SK-N-SH (cell line): ENCODE data around the gene ZBTB46. TPM values are rescaled to one million over a fixed set of nuclear protein-coding genes. Genes with fewer than 3 reads are reported as not detected.

Experiments
- CTCF ChIA-PET: fragments of 300-600, 350-600 bp; formaldehyde crosslinking; extraction: SDS; loops from one replicate; lab custom pipeline; 2021; lab: Yijun Ruan, JAX
- POLR2A ChIA-PET: fragments of 350-600 bp; sonication (Branson Sonifier 250); formaldehyde crosslinking; extraction: SDS; loops from one replicate; lab custom pipeline; 2020; ENCODE audit warnings: antibody characterized with exemption, inconsistent platforms; lab: Yijun Ruan, JAX
- DNase-seq: peaks from one replicate; pipeline ENCODE4 v3.0.0; 2012
- H2AFZ ChIP-seq: fragments of 200-600 bp; sonication (generic); 2 replicates; pipeline ENCODE4 v1.8.1; 2016; ENCODE audit warnings: antibody characterized with exemption, mild to moderate bottlenecking, low read depth
- H3F3A ChIP-seq: fragments of 200-600 bp; sonication (generic); replicated peaks from 2 replicates; pipeline ENCODE3; 2016; ENCODE audit warnings: antibody characterized with exemption, mild to moderate bottlenecking; ENCODE audit not compliant: insufficient read depth
- H3K27ac ChIP-seq, 2 experiments: fragments of 200-500 bp in 1 of 2; fragments of 200-600 bp in 1 of 2; sonication (Bioruptor generic) in 1 of 2; sonication (generic), shearing (Covaris generic) in 1 of 2; 2 replicates each; pipeline versions ENCODE4 v1.5.1 to v1.6.1; 2014 to 2016; ENCODE audit warnings: low read depth in 2 of 2, inconsistent platforms in 1 of 2, low read length in 1 of 2, mild to moderate bottlenecking in 1 of 2, mixed read lengths in 1 of 2
- H3K27me3 ChIP-seq: fragments of 200-600 bp; sonication (generic), shearing (Covaris generic); 2 replicates; pipeline ENCODE4 v1.6.1; 2016; ENCODE audit warnings: mixed run types; ENCODE audit not compliant: insufficient read depth
- H3K36me3 ChIP-seq, 2 experiments: fragments of 200-500 bp in 1 of 2; fragments of 200-600 bp in 1 of 2; sonication (Bioruptor generic) in 1 of 2; sonication (generic) in 1 of 2; replicated peaks in 1 of 2; 2 replicates each; pipeline versions ENCODE3 to v1.5.1; 2014 to 2016; ENCODE audit warnings: low read length in 1 of 2, mild to moderate bottlenecking in 1 of 2; ENCODE audit not compliant: insufficient read depth in 2 of 2, control insufficient read depth in 1 of 2
- H3K4me1 ChIP-seq, 2 experiments: fragments of 200-500 bp in 1 of 2; fragments of 200-600 bp in 1 of 2; sonication (Bioruptor generic) in 1 of 2; sonication (generic), shearing (Covaris generic) in 1 of 2; 2 replicates each; pipeline versions ENCODE4 v1.5.1 to v1.6.1; 2014 to 2016; ENCODE audit warnings: low read depth in 1 of 2, low read length in 1 of 2, mixed run types in 1 of 2; ENCODE audit not compliant: insufficient read depth in 2 of 2, control insufficient read depth in 1 of 2
- H3K4me2 ChIP-seq: fragments of 200-600 bp; sonication (generic), shearing (Covaris generic); 2 replicates; pipeline ENCODE4 v1.6.1; 2017; ENCODE audit warnings: mixed run types
- H3K4me3 ChIP-seq, 2 experiments: fragments of 200-500 bp in 1 of 2; fragments of 200-600 bp in 1 of 2; sonication (Bioruptor generic) in 1 of 2; sonication (generic), shearing (Covaris generic) in 1 of 2; 2 replicates each; pipeline versions ENCODE4 v1.5.1 to v1.8.1; 2014 to 2016; ENCODE audit warnings: low read depth in 2 of 2, inconsistent platforms in 1 of 2, low read length in 1 of 2, mild to moderate bottlenecking in 1 of 2, mixed read lengths in 1 of 2, moderate library complexity in 1 of 2
- H3K79me2 ChIP-seq: fragments of 200-600 bp; sonication (generic); 2 replicates; pipeline ENCODE4 v1.8.1; 2017; ENCODE audit warnings: mild to moderate bottlenecking; ENCODE audit not compliant: insufficient read depth
- H3K9ac ChIP-seq: fragments of 200-600 bp; sonication (generic); 2 replicates; pipeline ENCODE4 v1.6.1; 2017; ENCODE audit warnings: mixed run types
- H3K9me2 ChIP-seq: fragments of 200-600 bp; sonication (generic); 2 replicates; pipeline ENCODE4 v1.6.1; 2017; ENCODE audit warnings: mixed run types
- H3K9me3 ChIP-seq: fragments of 200-600 bp; sonication (generic); 2 replicates; pipeline ENCODE4 v1.6.1; 2017; ENCODE audit warnings: mixed run types, mild to moderate bottlenecking, moderate library complexity
- H4K20me1 ChIP-seq: fragments of 200-600 bp; sonication (generic); 2 replicates; pipeline ENCODE4 v1.6.1; 2017; ENCODE audit warnings: mild to moderate bottlenecking, mixed run types; ENCODE audit not compliant: insufficient read depth
- CHD2 ChIP-seq: fragments of 150-350 bp; IDR thresholded peaks from 2 replicates; pipeline ENCODE4 v1.6.1; 2018; ENCODE audit warnings: low read length; ENCODE audit not compliant: partially characterized antibody
- ELF1 ChIP-seq: IDR thresholded peaks from 2 replicates; pipeline ENCODE4 v1.4.0; 2012
- EP300 ChIP-seq, 2 experiments: IDR thresholded peaks; 2 replicates each; pipeline versions ENCODE4 v1.4.0 to v1.6.1; 2012; ENCODE audit warnings: borderline replicate concordance in 1 of 2, low read depth in 1 of 2, low read length in 1 of 2
- FOXJ3 ChIP-seq: sonication (generic); formaldehyde crosslinking; IDR thresholded peaks from 2 replicates; pipeline ENCODE4 v1.5.1; 2020; ENCODE audit warnings: mild to moderate bottlenecking, missing genetic modification reagents
- IRF3 ChIP-seq: fragments of 150-350 bp; IDR thresholded peaks from 2 replicates; pipeline ENCODE4 v1.6.1; 2016; ENCODE audit warnings: mild to moderate bottlenecking, low read depth, low read length
- NRF1 ChIP-seq: IDR thresholded peaks from 2 replicates; pipeline ENCODE4 v1.6.1; 2012; ENCODE audit warnings: low read depth, mild to moderate bottlenecking, low read length
- PBX3 ChIP-seq: IDR thresholded peaks from 2 replicates; pipeline ENCODE4; 2012
- RCOR1 ChIP-seq: fragments of 150-350 bp; IDR thresholded peaks from 2 replicates; pipeline ENCODE4 v1.6.1; 2017; ENCODE audit warnings: antibody characterized with exemption, low read length
- TCF12 ChIP-seq: IDR thresholded peaks from 2 replicates; pipeline ENCODE4 v1.4.0; 2012
- YY1 ChIP-seq: IDR thresholded peaks from 2 replicates; pipeline ENCODE4 v1.4.0; 2012; ENCODE audit warnings: low read depth, mild to moderate bottlenecking
- WGBS: methylation state at CpG from one replicate; pipeline ENCODE4 v1.1.6; 2017; ENCODE audit warnings: low lambda C conversion rate; 5-methylcytosine and 5-hydroxymethylcytosine counted together
- polyA plus RNA-seq, 3 experiments: library from polyadenylated mRNA; depleted of rRNA; stranded (reverse); fragments of >200 nt; gene quantifications; 2 replicates each; pipeline ENCODE4 v1.2.3, GENCODE V29; 2012

The ZBTB46 gene
- polyA plus RNA-seq, 1 of the 3 experiments (the other 2 are of a cell fraction), result 0.15 TPM

- H3K4me1 ChIP-seq, result peaks cover 0 to 5% of the 10 kb centered on the region in 2 experiments; a peak in 1 of 4 replicates
- H3K27me3 ChIP-seq, result no peaks in the 10 kb centered on the region
- no peaks in the 10 kb centered on the region for H3K36me3 ChIP-seq
- peak; percentile 70 for DNase-seq
- H3K9ac ChIP-seq, result no peak overlapping the region
- ChIA-PET CTCF (interaction anchor here (1.6 kb wide), 1 partner anchor 71 kb away, joined by 5 read pairs; no protein-coding TSS in a partner anchor), POLR2A (no interaction called here)
- no peak overlapping the region; the same call in 1 of the 2 replicates for H2AFZ ChIP-seq
- no peaks in the 10 kb centered on the region for H4K20me1 ChIP-seq
- no peak overlapping the region for H3K27ac ChIP-seq
- 14% methylated on average over 5 of the region's 24 CpGs for WGBS
- H3K9me2 ChIP-seq, result no peaks in the 10 kb centered on the region
- no peaks in the 10 kb centered on the region for H3F3A ChIP-seq
- TF ChIP-seq CHD2 (no peak), NRF1 (no peak), YY1 (no peak), PBX3 (no peak)
- H3K9me3 ChIP-seq, result no peaks in the 10 kb centered on the region
- no peaks in the 10 kb centered on the region for H3K79me2 ChIP-seq
- H3K4me3 ChIP-seq, result 0 out of 4 replicates have a peak overlapping the region, but pooled peaks of 1 of the 2 experiments have one; percentile 23
- peak overlapping the region; percentile 47; the same call in 1 of the 2 replicates for H3K4me2 ChIP-seq
Measured at GRCh38 chr20:63846128-63846771, 15.2 kb upstream of the ZBTB46 start.

GRCh38 chr20:63844511-63844991, 13.5 kb upstream of the ZBTB46 start:
- H3K9ac ChIP-seq, result no peak overlapping the region

More at GRCh38 chr20:63844511-63844991, 13.5 kb upstream of the ZBTB46 start:
- Histone ChIP-seq H4K20me1 (no peaks in the 10 kb centered on the region), H3K4me3 (no peak overlapping the region), H3K9me3 (no peaks in the 10 kb centered on the region), H3K36me3 (no peaks in the 10 kb centered on the region), H3K4me2 (no peak overlapping the region), H3K9me2 (no peaks in the 10 kb centered on the region), H3F3A (no peaks in the 10 kb centered on the region), H2AFZ (no peak overlapping the region), H3K27me3 (no peaks in the 10 kb centered on the region), H3K4me1 (peaks cover 0 to 5% of the 10 kb centered on the region in 2 experiments; a peak in 1 of 4 replicates), H3K79me2 (no peaks in the 10 kb centered on the region), H3K27ac (no peak overlapping the region)
- no peak for DNase-seq
- 60% methylated on average over 1 of the region's 9 CpGs for WGBS
- ChIA-PET CTCF (no interaction called here), POLR2A (no interaction called here)
- TF ChIP-seq TCF12 (no peak), NRF1 (no peak), IRF3 (no peak), RCOR1 (no peak), YY1 (no peak), FOXJ3 (CRISPR knock-in tag) (no peak), ELF1 (no peak), EP300 (IDR thresholded peaks at IDR 0.05; ENCODE audit: borderline replicate concordance in 1 of 2, low read depth in 1 of 2, low read length in 1 of 2) (no peak)
